Spleen (tissue), 13 donors: ENCODE results near the gene HNRNPC. TPM values are rescaled to one million over a fixed set of nuclear protein-coding genes. Genes with fewer than 3 reads are reported as not detected.
A peak's percentile ranks its signal among the peaks of the same experiment; 100 is the strongest.

ENCODE experiments used
- DNase-seq: peaks from one replicate; pipeline ENCODE4 v3.0.0-alpha.2; 2020
- H3K27ac ChIP-seq, 8 donors: fragments of 200-600 bp; sonication (generic) in 7 of 8; 1 replicate in 4 of 8; 2 replicates in 4 of 8; pipeline versions ENCODE4 v1.5.0 to v1.8.0; 2016 to 2021; ENCODE audit warnings: inconsistent platforms in 4 of 8, mild to moderate bottlenecking in 4 of 8, moderate library complexity in 1 of 8
- H3K27me3 ChIP-seq, 7 donors: fragments of 200-600 bp; sonication (generic) in 6 of 7; replicated peaks in 1 of 7; 1 replicate in 4 of 7; 2 replicates in 3 of 7; pipeline versions ENCODE4 v1.5.0 to v1.8.0; 2016 to 2021; ENCODE audit warnings: inconsistent platforms in 3 of 7, mild to moderate bottlenecking in 1 of 7
- H3K36me3 ChIP-seq, 6 donors: fragments of 200-600 bp; sonication (generic) in 5 of 6; 1 replicate in 4 of 6; 2 replicates in 2 of 6; pipeline versions ENCODE4 v1.5.0 to v1.8.0; 2016 to 2021; ENCODE audit warnings: inconsistent platforms in 2 of 6
- H3K4me1 ChIP-seq, 6 donors: fragments of 200-600 bp; sonication (generic) in 5 of 6; 1 replicate in 3 of 6; 2 replicates in 3 of 6; pipeline versions ENCODE4 v1.5.0 to v1.8.0; 2016 to 2021; ENCODE audit warnings: inconsistent platforms in 3 of 6
- H3K4me3 ChIP-seq, 8 donors: fragments of 200-600 bp; sonication (generic) in 7 of 8; 1 replicate in 4 of 8; 2 replicates in 4 of 8; pipeline versions ENCODE4 v1.5.0 to v1.8.0; 2016 to 2021; ENCODE audit warnings: inconsistent platforms in 4 of 8, mild to moderate bottlenecking in 4 of 8, moderate library complexity in 2 of 8
- H3K9me3 ChIP-seq, 8 donors: fragments of 200-600 bp; sonication (generic) in 7 of 8; 1 replicate in 4 of 8; 2 replicates in 4 of 8; pipeline versions ENCODE4 v1.5.0 to v1.8.0; 2016 to 2021; ENCODE audit warnings: inconsistent platforms in 4 of 8
- CTCF ChIP-seq, 11 experiments: fragments of 200-600 bp in 7 of 11; fragments of 450-650 bp in 4 of 11; sonication (generic) in 4 of 11; IDR thresholded peaks in 8 of 11; conservative IDR thresholded peaks in 3 of 11; 1 replicate in 7 of 11; 2 replicates in 4 of 11; pipeline versions ENCODE4 v1.4.0 to v1.8.0; 2016 to 2021; ENCODE audit warnings: antibody characterized with exemption in 11 of 11, inconsistent platforms in 4 of 11, mild to moderate bottlenecking in 1 of 11
- POLR2A ChIP-seq, 3 donors: fragments of 450-650 bp; IDR thresholded peaks; one replicate each; pipeline ENCODE4 v1.5.1; 2017; ENCODE audit warnings: antibody characterized with exemption in 3 of 3, mild to moderate bottlenecking in 1 of 3
- POLR2AphosphoS5 ChIP-seq, 3 donors: sonication (generic); formaldehyde crosslinking; IDR thresholded peaks; one replicate each; pipeline ENCODE4 v1.5.1; 2017; ENCODE audit warnings: antibody characterized with exemption in 3 of 3
- WGBS, 5 donors: extraction: QIAGEN DNeasy Blood & Tissue Kit in 3 of 5; methylation state at CpG; one replicate each; pipeline versions ENCODE4 v1.1.5 to v1.1.7; 2013 to 2018; 5-methylcytosine and 5-hydroxymethylcytosine counted together
- intact Hi-C: fragments of 100-400 bp; cut with DNase I; formaldehyde crosslinking; loops from one replicate; pipeline ENCODE4 v1.15.0; 2023; ENCODE audit warnings: low total_unique reads
- long read RNA-seq, 2 donors: transcript quantifications; one replicate each; lab custom pipeline, GENCODE V29; 2026
- polyA plus RNA-seq, 3 donors: library from polyadenylated mRNA; stranded (reverse); fragments of 200-250 nt; gene quantifications; one replicate each; pipeline ENCODE4 v1.2.1, GENCODE V29; 2013
- total RNA-seq, 7 donors: library from RNA; depleted of rRNA in 3 of 7; stranded (reverse); fragments of >200 nt in 3 of 7; fragmentation: NEBNext Ultra II Directional in 4 of 7; extraction: Animal tissue kit (Norgen Biotek cat#: 25700) in 4 of 7; gene quantifications; one replicate each; pipeline versions ENCODE4 v1.1.0 to v1.2.1, GENCODE V29; 2016 to 2021
- donor health status: healthy with polysubstance abuse.
- donor health status: DM: no; HTN: no; CAD: no; lungs with moderate emphysema.
- donor health status: DM: no; HTN: no; CAD: no.
- donor health status: Bipolar disorder and iron deficiency.
- donor health status: healthy.
- donor health status: DM: no; HTN: no; CAD: no.
- donor health status: DM: yes; HTN: yes; CAD: no.

The HNRNPC gene
- total RNA-seq (100 to 1,000 TPM; 374 to 648 (median 506) TPM), polyA plus RNA-seq (100 to 1,000 TPM; 497 to 824 (median 677) TPM)
- long read RNA-seq, donor 1, transcript HNRNPC-205 (9 exons, 1,375 nt), result major isoform, 43 of 258 reads
- long read RNA-seq, donor 1, transcript HNRNPC-206 (3 exons, 724 nt), result minor isoform, 7 of 258 reads
- long read RNA-seq, donor 1, transcript HNRNPC-211 (9 exons, 1,784 nt), result minor isoform, 11 of 258 reads
- long read RNA-seq, donor 1, partial matches to known transcripts, result 136 of 258 reads
- long read RNA-seq, donor 1, other reads (novel, unspliced or antisense), result 48 of 258 reads
- long read RNA-seq, donor 2, transcript HNRNPC-230 (8 exons, 1,371 nt), result minor isoform, 8 of 222 reads
- long read RNA-seq, donor 2, transcript HNRNPC-211 (9 exons, 1,784 nt), result minor isoform, 18 of 222 reads
- long read RNA-seq, donor 2, transcript HNRNPC-205 (9 exons, 1,375 nt), result major isoform, 47 of 222 reads
- long read RNA-seq, donor 2, partial matches to known transcripts, result 108 of 222 reads
- long read RNA-seq, donor 2, other reads (novel, unspliced or antisense), result 32 of 222 reads

- H3K27ac ChIP-seq, result peak within 1 kb of the TSS; percentile 93 to 98 (median 96)
- H3K4me1 ChIP-seq, result peaks cover 23 to 55% (median 48%) of the 10 kb centered on the region in 6 donors
- intact Hi-C loops, result loop anchor here (10.0 kb wide), 1 partner anchor 115 kb away; the partner anchor contains the start of gene SUPT16H
- H3K4me3 ChIP-seq, result peak within 1 kb of the TSS; percentile 55 to 88 (median 71)
- H3K27me3 ChIP-seq, result no peaks in the 10 kb centered on the region
- DNase-seq, result peak; percentile 100
- no peaks in the 10 kb centered on the region for H3K9me3 ChIP-seq
- TF ChIP-seq POLR2AphosphoS5 (IDR thresholded peaks at IDR 0.05) (peak; percentile 97 to 99 (median 98)), CTCF (IDR thresholded peaks at IDR 0.05 in 8 of 11, conservative IDR thresholded peaks at IDR 0.05 in 3 of 11) (peak in 3 of 11 experiments; percentile 8 to 31 (median 27)), POLR2A (IDR thresholded peaks at IDR 0.05) (peak in 2 of 3 donors; percentile 90)
- peaks cover 0 to 38% (median 8%) of the 10 kb centered on the region in 6 donors for H3K36me3 ChIP-seq
- WGBS, 5 donors, result 0 to 1% (median 0%) methylated on average over 47 to 49 of the region's 49 CpGs
Observed at GRCh38 chr14:21269252-21270046, at the start of gene HNRNPC. HNRNPC (minus strand) TSS chr14:21269442; CDS start chr14:21234193, 35,249 bp downstream.

GRCh38 chr14:21317398-21317797, 48.2 kb upstream of the HNRNPC start:
- Histone ChIP-seq H3K27ac (peak overlapping the region in 4 of 8 donors; percentile 22 to 69 (median 44)), H3K9me3 (no peaks in the 10 kb centered on the region), H3K4me3 (no peak overlapping the region), H3K4me1 (peaks cover 4 to 33% (median 11%) of the 10 kb centered on the region in 6 donors), H3K27me3 (peaks cover 0 to 3% (median 0%) of the 10 kb centered on the region in 7 donors), H3K36me3 (no peaks in the 10 kb centered on the region)
- no peak for DNase-seq
- WGBS, 5 donors, result 50 to 69% (median 62%) methylated on average over 3 of the region's 3 CpGs
- intact Hi-C loops, result no loop called here
- TF ChIP-seq CTCF (IDR thresholded peaks at IDR 0.05 in 8 of 11, conservative IDR thresholded peaks at IDR 0.05 in 3 of 11), result no peak
- no peak for TF ChIP-seq POLR2AphosphoS5 (IDR thresholded peaks at IDR 0.05)
- TF ChIP-seq POLR2A (IDR thresholded peaks at IDR 0.05), result no peak

DNA sequence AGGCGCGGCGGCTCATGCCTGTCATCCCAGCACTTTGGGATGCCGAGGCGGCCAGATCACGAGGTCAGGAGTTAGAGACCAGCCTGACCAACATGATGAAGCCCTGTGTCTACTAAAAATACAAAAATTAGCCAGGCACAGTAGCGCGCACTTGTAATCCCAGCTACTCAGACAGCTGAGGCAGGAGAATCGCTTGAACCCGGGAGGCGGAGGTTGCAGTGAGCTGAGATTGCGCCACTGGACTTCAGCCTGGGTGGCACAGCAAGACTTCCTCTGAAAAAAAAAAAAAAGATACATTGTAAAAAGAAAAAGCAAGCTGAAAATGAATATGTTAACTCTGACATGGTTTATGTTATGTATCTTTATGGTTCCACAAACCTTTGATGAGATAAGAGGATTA, 44.3 kb upstream of the HNRNPC start:
- intact Hi-C loops, result no loop called here
- WGBS, 5 donors, result 79 to 90% (median 82%) methylated on average over 12 of the region's 12 CpGs
- DNase-seq, result no peak

More for the DNA sequence above, 44.3 kb upstream of the HNRNPC start:
- H3K27ac ChIP-seq, result no peak overlapping the region
- H3K4me1 ChIP-seq, result peaks cover 0 to 27% (median 10%) of the 10 kb centered on the region in 6 donors
- H3K4me3 ChIP-seq, result no peak overlapping the region
- TF ChIP-seq POLR2AphosphoS5 (IDR thresholded peaks at IDR 0.05), result no peak
- no peak for TF ChIP-seq POLR2A (IDR thresholded peaks at IDR 0.05)
- TF ChIP-seq CTCF (IDR thresholded peaks at IDR 0.05 in 8 of 11, conservative IDR thresholded peaks at IDR 0.05 in 3 of 11), result no peak
- H3K36me3 ChIP-seq, result no peaks in the 10 kb centered on the region
- peaks cover 0 to 3% (median 0%) of the 10 kb centered on the region in 7 donors for H3K27me3 ChIP-seq
- no peaks in the 10 kb centered on the region for H3K9me3 ChIP-seq
